ENCODE data around the gene AVPR1A.

The AVPR1A gene

DNA sequence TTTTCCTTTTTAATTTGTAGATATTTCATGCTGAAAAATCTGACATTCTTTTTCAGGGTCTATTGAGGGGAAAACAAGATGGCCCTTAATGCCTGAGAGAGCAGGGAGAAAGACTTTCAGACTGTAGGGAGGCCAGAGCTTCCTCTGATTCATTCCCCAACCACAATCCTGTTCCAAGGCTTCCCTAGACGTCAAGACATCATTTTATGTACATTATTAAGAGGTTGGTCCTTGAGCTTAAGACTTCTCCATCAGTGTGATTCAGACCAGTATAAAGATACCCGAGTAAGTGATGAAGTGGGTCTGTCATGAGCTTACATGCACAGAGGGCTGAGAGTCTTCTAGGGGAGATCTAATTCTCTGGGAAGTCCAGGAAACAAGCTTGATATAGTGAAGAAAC is 57.3 kb downstream of the AVPR1A start:
- no peak for DNase-seq (ENCODE audit: low spot score)

DNA sequence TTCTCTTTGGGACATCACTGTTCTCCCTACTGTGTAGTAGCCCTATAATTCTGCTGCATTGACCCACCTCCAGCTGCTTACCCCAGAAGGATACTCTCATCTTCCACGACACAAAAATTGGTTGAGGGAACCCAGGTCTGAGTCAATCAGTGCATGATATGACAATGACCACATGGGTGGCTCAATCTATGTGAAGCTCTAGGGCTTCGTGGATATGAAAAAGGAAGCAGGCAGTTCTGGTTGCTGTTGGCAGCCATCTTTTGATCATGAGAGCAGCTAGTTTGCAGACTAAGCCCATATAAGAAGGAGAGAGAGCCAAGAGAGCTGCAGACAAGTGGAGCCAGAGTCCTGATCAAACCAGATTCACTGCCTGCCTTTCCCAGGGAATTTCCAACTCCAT is 57.9 kb downstream of the AVPR1A start:
- DNase-seq (ENCODE audit: low spot score), result no peak

Data from SW480 (cell line).